Activated T-cell treated with anti-CD3 and anti-CD28 coated beads, Interleukin-2, amount 50 U/mL, for 48 hours (primary cell): Measurements from ENCODE around the gene TRAPPC8.
"Not testable (repeated sequence)": the region's sequence is repeated elsewhere in the genome, so short reads cannot be mapped to it uniquely, and the experiment has no call there.

Experiments used
- DNase-seq, 2 experiments: peaks; one replicate each; pipeline ENCODE4 v3.0.0-alpha.2; 2020

TRAPPC8 gene

GRCh38 chr18:31860488-31860887, 82.4 kb downstream of the TRAPPC8 start:
- no peak for DNase-seq

GRCh38 chr18:31857526-31858106, 85.3 kb downstream of the TRAPPC8 start:
- no peak for DNase-seq

DNA sequence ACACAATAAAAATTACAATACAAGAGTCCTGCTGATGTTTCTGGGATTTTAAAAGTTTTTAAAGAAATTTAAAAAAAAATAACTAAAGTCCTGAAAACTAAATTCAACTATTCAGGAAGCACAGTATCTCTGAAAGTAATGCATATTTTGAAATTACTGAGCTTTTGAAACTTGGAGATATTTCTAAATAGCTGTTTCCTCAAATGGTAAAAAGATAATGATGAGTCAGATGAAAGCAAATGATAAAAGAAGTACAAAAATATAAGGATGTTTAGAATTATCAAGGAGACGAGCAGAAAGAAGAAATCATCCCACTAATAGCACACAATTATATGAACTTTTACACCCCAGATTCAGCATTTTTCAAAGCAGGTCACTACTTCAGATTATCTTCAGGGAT, 92.1 kb downstream of the TRAPPC8 start:
- no peak for DNase-seq

DNA sequence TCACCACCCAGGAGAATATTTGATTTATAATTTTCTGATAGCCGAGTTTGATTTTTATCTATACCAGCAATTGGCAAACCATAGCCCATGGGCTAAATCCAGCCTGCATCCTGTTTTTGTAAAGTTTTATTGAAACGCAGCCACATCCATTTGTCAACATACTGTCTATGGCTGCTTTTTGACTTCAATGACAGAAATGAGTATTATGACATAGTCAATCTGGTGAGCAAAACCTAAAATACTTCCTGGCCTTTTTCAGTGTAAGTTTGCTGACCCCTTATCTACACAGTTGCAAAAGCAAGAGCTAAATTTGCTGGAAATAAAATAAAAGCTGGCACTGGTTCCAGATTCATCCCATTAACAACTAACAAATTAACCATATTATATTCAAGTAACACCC, 102.4 kb downstream of the TRAPPC8 start:
- DNase-seq: no peak

DNA sequence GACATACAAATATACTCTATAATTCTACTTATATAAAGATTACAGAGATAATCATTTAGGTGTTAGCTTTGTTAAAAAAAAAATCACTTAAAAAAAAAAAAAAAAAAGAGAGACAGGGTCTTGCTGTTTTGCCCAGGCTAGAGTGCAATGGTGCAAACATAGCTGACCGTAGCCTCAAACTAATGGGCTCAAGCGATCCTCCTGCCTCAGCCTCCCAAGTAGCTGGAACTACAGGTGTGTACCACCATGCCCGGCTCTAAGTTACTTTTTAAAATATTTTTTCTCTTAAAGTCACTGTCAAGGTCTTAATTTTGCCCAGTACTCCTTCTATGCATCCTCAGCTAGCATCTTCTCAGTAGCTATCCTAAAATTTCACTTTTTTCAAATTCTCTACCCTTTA, 105.0 kb downstream of the TRAPPC8 start:
- no peak for DNase-seq

DNA sequence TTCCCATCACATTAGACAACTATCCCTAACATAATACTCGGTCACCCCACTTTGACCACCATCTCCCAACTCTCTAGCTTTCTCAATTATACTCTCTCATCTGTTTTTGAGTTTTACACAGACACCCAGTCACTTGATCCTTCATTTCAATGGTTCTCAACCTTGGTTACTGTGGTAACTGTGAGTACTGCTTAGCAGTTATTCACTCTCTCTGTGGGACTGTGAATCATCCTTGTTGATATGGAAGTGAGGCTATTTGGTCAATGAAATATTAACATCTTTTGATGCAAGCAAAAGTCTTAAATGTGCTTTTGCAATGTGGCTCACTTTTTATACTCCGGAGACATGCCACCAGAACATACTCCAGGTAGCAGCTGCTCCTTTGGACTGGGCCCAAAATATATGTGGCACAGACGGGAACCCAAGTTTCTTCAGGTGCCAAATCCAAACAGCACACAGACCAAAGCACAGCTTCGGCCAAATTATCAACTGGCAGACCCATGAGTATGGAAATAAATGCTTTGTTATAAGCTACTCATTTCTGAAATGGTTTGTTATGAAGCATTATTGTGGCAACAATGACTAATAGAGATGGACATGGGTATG, 107.3 kb downstream of the TRAPPC8 start:
- DNase-seq: no peak

DNA sequence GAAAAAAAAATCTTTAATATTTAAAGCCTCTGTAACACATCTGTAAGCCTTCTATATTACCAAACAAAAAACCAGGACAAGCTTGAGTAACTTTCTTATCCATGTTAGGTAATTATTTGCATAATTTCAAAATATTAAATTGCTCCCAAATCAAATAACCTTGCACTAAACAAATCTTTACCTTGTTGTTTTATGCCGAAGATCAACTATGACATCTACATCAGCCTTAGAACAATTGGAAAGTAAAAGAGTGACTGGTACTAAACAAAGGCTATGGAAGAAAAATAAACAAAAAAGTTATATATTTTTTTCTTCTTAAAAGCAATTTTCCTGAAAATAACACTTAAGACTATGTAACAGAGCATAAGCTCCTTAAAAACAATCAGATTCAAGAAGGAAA, 111.0 kb downstream of the TRAPPC8 start:
- DNase-seq: no peak

DNA sequence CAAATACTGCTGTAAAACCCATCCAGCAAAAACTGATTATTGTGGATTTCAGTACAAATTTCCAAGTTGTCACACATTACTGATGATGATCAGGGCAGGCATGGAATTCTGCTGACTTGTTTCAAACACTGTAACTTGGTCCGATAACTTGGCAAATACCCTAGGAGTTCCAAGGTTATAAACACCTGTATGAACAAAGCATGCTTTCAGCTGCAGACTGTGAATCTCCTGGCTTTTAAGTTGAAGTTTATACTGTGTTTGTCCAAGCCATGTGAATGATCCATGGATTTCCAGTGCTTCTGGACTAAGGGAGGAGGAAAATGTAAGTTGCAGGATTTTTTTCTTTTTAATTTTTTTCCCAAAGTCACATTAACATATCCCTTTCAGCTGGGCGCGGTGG, 112.2 kb downstream of the TRAPPC8 start:
- no peak for DNase-seq

DNA sequence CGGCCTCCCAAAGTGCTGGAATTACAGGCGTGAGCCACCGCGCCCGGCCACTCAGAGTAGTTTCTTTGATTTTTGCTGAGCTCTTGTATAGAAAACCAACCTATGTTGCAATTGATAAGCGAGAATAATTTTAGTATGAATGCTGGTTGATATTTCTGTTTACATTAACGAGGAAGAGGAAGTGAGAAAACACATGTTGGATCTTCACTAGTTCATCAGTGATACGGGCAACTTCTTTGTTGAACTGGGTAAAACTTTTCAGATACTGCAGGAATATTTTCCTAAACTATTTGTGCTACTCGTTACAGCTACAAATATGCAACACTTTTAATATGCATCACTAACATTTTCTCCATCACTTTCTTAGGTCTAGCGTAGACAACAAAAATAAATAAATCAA, 114.3 kb downstream of the TRAPPC8 start:
- DNase-seq: no peak

GRCh38 chr18:31826673-31827325, 116.1 kb downstream of the TRAPPC8 start:
- DNase-seq: not testable (repeated sequence)

- DNase-seq: no peak
Measured at GRCh38 chr18:31825772-31826171, 117.2 kb downstream of the TRAPPC8 start.

- no peak for DNase-seq
Measured at GRCh38 chr18:31821545-31822171, 121.3 kb downstream of the TRAPPC8 start.

- DNase-seq: no peak
Measured at GRCh38 chr18:31819925-31820229, 123.1 kb downstream of the TRAPPC8 start.

GRCh38 chr18:31819106-31819924, 123.6 kb downstream of the TRAPPC8 start:
- DNase-seq: no peak

GRCh38 chr18:31814132-31814531, 128.8 kb downstream of the TRAPPC8 start:
- no peak for DNase-seq

DNA sequence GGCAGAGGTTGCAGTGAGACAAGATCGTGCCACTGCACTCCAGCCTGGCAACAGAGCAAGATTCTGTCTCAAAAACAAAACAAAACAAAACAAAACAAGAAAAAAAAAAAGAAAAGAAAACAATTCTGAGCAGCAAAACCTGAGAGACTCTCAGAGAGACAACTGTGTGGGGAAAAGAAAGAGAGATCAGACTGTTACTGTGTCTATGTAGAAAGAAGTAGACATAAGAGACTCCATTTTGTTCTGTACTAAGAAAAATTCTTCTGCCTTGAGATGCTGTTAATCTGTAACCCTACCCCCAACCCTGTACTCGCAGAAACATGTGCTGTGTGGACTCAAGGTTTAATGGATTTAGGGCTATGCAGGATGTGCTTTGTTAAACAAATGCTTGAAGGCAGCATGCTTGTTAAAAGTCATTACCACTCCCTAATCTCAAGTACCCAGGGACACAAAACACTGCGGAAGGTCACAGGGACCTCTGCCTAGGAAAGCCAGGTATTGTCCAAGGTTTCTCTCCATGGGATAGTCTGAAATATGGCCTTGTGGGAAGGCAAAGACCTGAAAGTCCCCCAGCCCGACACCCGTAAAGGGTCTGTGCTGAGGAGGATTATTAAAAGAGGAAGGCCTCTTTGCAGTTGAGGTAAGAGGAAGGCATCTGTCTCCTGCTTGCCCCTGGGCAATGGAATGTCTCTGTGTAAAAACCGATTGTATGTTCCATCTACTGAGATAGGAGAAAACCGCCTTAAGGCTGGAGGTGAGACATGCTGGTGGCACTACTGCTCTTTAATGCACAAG, 132.4 kb downstream of the TRAPPC8 start:
- not testable (repeated sequence) for DNase-seq

DNA sequence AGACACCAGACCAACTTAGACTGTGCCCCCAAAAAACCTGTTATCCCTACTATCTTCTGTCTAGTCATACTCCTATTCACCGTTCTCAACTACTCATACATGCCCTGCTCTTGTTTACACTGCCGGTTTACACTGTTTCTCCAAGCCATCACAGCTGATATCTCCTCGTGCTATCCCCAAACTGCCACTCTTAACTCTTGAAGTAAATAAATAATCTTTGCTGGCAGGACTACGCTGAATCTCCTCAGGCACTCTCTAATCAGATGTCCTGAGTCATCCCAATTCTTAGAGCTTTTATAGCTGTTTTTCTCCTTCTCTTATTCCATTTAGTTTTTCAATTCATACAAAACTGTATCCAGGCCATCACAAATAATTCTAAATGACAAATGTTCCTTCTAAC, 133.9 kb downstream of the TRAPPC8 start:
- DNase-seq: not testable (repeated sequence)

DNA sequence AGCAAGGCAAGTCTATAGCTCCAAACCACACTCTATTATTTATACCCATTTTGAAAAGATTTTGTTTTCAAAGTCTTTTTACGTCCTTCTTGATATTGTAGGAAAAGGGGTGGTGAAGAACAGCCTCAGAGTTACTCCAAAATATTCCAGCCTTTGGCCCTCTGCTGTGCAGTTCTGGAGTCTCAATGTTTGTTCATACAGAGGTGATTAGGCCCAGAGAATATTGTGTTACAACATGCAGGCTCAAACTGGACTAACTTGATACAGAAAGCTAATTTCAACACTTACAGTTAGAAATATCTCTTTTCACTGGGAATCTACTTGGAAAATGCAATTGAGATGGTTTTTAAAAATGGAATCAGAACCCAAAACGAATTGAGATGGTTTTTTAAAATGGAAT, 141.8 kb downstream of the TRAPPC8 start:
- no peak for DNase-seq

GRCh38 chr18:31799257-31799656, 143.7 kb downstream of the TRAPPC8 start:
- DNase-seq: not testable (repeated sequence)

- no peak for DNase-seq
Measured at GRCh38 chr18:31798399-31798798, 144.5 kb downstream of the TRAPPC8 start.

DNA sequence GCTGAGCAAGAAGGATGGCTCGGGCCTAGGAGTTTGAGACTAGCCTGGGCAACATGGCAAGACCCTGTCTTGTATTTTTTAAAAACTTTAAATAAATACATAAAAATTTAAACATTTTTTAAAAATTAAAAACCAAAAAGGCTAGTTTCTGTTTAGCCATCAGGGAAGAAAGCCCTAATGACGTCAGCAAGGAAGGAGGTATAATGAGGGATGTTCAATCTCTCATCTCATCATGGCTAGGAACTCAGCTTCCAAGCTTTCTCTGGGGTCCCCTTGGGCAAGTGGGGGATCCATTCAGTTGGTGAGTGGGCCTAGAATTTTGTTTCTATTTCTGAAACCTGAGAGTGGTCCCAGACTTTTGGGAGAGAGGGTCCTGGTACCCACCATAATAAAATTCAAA, 147.2 kb downstream of the TRAPPC8 start:
- DNase-seq: no peak

DNA sequence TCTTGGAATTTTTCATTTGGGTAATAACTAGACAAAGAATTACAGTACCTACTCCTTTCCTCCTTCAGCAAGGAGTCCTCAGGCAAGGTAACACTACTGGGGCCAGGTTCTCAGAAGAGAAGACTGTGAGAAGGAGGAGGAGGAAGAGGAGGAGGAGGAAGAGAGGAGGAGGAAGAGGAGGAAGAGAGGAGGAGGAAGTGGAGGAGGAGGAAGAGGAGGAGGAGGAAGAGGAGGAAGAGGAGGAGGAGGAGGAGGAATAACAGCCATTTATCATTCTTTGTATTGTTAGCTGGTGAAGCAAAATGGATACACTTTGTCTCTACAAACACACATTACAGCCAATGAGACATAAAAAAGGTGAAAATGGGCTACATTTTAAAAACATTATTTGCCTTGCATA, 149.4 kb downstream of the TRAPPC8 start:
- DNase-seq: no peak

DNA sequence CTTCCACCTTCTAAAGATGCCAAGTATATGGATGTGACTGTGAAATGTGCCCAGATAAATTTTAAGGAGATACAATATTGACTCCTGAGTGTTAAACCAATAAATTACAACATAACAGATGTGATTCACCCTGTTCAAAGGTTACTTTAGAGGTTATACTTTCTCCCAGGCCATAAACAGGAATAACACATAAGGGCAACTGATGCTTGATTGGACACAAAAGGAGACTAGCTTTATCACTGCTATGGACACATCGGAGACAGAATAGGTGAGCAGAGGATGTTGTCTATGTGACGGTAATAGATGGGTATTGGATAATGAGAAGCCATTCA, 150.4 kb downstream of the TRAPPC8 start:
- no peak for DNase-seq
